GM18873 (cell line): ENCODE measurements around the gene HOXC6.

ENCODE experiments used
- ATAC-seq: cut with Tn5 transposase; IDR thresholded peaks from one replicate; pipeline ENCODE4 v1.9.1; 2021; ENCODE audit warnings: mild to moderate bottlenecking, moderate library complexity, moderate number of reproducible peaks; ENCODE audit not compliant: unreplicated experiment, low FRiP score

The HOXC6 gene

DNA sequence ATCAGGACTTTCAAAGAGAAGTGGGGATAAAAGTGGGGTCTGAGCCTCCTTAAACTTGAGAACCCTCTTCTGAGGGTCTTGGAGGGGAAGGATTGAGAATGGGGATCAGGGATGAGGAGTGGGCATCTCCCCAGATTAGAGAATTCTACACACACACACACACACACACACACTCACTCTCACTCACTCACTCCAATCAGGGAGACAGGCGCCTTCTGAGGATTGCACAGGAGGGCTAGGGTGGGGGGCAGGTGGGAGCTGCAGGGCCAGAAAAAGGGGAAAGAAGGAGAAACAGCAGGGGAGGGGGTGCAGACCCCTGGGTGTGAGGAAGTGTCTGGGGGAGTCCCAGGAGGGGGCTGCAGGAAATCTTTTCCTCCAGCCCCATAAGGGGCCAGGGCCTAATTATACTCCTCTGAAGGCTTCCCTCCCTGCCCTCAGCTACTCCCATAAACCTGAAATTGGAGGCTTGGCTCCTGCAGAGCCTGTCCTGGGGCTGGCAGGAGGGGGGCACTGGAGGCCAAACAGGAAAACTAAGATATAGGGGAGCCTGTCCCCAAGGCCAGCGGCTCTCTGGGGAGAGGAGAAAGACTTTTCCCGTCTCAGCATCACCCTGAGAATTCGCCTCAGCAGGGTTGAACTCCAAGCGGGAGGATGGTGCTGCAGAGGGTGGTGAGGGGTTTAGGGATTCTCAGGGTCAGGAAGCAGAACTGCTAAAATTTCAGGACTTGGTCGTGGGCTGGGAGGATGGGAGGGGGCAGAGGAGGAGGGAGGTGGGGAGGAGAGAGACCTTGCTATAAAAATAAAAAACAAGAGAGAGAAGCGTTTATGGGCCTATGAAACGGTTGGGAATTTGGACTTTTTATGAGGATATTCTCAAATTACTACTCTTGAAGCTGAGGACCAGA lies 26.7 kb upstream of the HOXC6 start:
- no peak for ATAC-seq

DNA sequence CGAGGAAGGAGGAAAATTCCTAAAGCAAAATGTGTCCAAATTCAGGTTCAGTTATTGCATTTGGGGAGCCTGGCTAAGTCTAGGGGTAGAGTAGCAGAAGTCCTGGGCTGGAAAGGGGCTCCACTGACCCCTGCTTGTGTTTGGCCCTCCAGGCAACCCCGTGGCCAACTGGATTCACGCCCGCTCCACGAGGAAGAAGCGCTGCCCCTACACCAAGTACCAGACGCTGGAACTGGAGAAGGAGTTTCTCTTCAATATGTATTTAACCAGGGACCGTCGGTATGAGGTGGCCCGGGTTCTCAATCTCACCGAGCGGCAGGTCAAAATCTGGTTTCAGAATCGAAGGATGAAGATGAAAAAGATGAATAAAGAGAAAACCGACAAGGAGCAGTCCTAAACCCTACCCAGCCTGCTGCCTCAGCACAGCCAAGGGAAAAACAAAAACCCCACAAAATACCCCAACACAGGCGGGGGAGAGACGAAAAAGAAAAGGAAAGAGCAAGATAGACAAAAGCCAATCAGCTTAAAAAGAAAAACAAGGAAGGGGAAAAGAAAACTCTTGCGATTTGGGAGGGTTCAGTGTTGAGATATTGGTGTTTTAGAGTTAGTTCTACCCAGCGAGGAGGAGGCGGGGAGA lies 25.8 kb upstream of the HOXC6 start:
- no peak for ATAC-seq

DNA sequence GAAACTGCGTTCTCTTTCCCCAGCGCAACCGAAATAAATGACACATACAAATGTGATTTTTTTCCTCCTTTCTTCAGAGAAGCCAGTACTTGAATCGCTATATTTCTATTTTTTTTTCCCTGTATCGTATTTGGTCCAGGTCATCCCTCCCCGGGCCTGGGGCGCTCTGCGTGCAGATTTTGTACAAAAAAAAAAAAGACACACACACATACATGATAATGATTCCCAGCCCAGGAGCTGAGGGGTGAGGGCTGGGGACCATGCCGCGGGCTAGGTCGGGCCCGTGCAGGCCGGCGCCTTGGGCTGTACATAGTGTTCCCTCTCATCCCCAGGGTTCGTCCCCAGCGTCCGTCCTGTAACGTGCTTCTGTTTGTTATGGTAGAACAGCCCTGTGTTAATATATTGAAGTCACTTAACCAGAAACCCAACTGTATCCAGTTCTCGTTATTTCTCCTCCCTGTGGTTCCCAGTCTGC lies 25.3 kb upstream of the HOXC6 start:
- ATAC-seq, result no peak

DNA sequence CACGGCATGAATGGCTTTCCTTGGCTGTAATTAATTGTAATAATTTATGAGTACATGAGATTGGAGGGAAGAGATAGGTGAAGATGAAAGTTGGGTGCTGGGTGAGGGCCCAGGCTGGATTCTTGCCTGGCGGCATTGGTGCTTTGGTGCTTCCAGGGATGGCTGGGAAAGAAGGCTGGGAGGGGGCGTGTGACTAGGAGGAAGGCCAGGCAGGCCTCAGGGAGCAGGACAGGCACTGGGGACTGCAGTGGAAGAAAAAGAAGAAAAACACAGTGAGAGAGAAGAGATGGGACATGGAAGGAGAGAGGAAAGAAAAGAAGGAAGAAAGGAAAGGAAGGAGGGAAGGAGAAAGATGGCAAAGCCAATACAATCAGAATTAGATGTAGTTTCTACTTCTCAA lies 24.6 kb upstream of the HOXC6 start:
- no peak for ATAC-seq

DNA sequence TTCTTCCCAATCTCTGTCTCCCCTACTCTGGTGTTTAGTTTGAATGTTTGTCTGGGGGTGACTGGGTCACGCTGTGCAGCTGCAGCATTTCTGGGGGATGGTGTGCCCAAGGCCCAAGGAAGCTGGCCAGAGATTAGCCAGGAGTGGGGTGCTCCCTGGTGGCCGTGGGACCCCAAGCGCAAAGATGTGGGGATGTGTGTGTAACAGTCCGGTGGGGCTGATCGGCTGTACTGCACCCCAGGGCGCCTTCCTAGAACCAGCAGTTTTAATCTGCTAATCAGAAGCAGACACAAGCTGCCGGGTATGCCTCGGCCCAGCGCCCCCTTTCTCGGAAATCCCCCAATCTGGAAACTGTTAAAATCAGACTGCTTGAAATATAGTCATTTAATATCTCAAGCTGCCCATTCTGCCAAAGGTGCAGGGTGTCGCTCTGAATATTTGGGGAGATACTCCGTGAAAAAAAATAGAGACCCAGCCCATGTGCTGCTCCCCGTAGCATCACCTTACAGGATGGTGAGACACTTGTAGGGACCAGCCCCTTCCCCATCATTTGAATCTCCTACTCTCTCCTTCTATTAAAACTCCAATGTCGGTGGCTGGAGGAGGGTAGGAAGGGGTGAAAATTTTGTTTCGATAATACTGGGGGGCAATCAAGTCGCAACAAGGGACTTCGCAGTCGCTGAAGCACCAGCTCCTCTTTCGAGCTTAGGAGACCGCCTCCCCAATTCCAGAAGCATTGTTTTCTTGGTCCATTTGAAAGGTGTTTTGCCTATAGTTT lies 24.0 kb upstream of the HOXC6 start:
- ATAC-seq, result no peak

DNA sequence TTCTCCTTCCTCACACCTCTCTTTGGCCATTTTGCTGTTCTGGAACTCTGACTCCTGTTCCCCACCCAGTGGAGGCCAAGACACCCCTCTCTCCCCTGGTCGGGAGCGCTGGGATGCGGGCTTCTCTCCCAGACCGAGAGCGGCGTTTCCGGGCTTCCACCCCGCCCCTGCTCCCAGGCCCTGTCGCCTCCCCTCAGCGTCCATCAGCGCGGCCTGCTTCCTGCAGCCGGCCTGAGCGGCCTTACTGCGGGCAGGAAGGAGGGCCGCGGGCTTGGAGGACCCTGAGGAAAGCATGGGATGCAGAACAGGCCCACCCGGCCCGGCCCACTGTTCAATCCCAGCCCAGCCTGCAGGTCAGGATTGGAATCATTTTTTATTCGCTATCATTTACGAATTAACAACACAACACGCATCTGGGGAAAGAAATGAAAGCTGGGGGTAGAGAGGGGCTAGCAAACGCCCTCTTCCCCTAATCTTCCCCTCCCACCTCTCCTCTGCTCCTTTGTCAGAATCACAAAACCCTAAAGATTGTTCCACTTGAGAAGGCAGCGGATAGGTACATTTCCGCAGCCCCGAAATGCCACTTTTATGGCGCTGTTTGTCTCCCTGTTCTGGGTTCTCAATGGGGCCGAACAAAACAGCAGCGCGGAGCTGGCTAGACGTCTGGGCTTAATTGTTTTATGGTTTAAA lies 23.3 kb upstream of the HOXC6 start:
- no peak for ATAC-seq

DNA sequence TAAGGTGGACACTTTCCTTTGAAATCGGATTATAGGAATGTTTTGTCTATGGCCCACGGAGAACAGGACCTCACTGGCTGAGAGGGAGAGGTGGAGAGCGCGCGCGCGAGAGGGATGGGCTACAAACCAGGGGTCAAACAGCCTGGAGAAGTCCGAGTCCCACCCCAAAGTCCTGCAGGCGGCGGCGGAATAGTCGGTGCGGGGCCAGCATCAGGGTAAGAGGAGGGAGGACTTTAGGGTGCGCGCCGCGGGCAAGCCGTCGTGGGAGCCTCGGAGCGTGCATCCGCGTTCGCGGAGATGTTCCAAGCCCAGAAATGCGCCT lies 22.7 kb upstream of the HOXC6 start:
- ATAC-seq, result no peak

DNA sequence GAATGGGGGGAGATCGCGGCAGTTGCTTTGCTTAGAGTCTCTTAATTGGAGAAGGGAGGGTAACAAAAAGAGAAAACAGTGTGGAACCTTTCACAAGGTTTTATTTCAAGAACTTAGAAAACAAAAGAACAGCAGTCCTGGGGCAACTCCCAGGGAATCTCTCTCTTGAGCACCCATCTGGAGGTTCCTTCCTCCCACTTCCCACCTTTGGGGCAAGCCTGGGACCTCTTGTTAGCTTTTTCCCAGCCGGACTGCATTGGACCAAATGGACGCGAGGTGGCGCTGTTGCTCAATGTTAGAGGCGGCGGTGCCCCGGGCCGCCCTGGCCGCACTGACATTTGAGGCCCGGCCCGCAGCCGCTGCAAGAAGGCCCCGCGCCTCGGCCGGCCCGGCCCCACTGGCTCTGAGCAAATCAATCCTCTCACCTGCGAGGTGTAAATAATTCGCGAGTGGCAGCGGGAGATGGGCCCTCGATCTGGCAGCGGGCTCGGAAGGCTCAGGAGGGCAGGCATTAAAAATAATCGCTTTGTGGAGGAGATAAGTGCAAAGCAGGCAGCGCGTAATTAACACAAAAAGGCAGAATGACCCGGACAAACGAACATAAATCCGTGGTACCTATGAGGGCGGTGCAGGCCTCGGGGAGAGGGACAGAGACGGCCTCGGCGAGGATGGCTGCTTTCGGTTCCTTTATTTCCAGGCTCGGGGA lies 22.2 kb upstream of the HOXC6 start:
- ATAC-seq, result peak; percentile 75

DNA sequence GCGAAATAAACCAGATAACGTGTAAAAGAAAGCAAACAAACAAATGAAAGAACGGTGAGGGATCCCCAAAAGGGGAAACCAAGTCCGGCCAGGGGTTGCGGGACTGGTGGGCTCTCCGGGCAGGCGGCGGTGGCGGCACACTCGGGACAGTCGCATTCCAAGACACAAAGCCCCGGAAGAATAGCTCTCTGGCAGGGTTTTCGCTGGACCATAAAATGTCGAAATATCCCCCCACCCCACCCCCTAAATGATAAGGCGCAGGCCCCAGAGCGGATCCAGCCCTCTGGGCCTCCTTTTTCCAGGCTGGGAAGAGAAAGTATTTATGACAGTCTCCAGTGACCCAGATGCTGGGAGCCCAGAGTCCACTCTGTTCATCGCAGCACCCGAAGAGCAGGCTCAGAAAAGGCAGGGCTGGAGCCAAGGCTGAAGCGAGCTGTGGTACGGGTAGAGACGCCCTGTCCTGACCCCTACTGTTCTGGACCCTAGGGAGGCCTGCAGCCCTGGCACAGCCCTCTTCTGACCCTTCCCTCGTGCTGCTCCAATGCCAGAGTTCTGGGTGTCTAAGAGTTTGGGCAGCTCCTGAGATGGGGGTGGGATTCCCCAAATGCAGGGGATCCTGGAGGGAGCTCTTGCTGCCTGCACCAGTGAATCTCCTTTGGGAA lies 21.6 kb upstream of the HOXC6 start:
- ATAC-seq, result no peak

DNA sequence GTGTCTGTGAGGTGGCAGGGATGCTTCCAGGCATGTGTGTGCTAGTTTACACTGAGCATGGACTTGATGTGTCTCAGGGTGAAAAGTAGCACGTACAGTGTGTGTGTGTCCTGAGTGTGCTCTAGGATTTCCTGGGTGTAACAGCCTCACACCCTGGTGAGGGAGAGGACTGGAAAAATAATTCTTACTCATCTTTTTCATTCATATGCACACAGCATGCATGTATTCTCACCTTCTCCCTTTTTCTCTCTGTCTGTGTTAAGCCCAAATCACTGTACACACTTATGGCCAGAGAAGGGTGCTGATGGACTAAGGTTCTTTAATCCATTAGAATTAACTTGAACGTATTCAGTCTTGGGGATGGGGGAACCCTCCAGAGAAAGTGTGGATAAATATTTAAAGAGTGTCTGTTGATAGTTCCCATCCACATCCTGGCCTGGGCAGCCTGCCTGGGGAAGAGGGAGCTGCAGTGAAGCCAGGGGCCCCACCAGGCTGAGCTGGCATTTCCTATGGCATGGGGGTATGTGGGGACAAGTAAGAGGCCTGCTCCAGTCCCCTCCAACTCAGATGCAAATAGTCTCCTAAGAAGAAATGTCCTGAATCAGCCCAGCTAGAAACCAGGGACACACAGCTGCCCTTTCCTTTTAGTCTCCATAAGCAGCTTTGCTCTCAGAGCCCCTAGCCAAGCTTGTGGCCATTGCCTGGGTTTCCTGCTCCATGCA lies 20.5 kb upstream of the HOXC6 start:
- ATAC-seq, result no peak

DNA sequence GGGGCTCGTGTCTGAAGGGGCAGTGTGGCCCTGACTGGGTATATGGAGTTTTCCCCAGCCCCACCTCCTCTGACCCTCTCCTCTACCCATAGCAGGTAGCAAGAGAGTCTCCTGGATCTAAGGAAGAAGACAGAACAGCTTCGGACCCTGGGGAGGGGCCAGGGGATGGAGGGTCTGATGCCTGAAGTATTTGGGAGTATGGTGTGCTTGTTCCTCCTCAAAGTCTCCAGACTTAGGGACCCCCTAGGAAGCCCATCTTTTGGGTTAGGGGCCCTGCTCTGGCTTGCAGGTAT lies 20.0 kb upstream of the HOXC6 start:
- no peak for ATAC-seq

DNA sequence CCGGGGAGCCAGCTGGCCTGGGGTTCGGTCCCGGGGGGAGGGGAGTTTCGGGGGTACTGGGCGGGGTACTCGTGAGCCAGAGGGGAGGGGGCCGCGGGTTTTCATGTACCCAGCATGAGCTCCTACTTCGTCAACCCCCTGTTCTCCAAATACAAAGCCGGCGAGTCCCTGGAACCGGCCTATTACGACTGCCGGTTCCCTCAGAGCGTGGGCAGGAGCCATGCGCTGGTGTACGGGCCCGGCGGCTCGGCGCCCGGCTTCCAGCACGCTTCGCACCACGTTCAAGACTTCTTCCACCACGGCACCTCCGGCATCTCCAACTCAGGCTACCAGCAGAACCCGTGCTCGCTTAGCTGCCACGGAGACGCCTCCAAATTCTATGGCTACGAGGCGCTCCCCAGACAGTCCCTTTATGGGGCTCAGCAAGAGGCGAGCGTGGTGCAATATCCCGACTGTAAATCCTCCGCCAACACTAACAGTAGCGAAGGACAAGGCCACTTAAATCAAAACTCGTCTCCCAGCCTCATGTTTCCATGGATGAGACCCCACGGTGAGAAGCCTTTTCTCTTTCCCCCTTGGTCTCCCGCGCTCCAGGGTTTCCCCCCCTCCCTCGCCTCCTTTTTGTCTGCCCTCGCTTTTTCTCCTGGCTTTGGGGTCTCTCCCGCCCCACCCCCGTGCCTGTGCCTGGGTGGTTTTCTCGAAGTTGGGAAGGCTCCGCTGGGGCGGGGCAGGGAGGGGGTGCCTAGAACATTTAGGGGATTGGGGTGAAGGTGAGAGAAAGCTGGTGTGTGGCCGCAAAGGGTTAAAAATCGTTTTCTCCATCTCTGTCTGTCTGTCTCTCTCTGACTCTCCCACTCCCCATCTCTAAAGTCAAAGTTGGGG lies 18.8 kb upstream of the HOXC6 start:
- no peak for ATAC-seq

DNA sequence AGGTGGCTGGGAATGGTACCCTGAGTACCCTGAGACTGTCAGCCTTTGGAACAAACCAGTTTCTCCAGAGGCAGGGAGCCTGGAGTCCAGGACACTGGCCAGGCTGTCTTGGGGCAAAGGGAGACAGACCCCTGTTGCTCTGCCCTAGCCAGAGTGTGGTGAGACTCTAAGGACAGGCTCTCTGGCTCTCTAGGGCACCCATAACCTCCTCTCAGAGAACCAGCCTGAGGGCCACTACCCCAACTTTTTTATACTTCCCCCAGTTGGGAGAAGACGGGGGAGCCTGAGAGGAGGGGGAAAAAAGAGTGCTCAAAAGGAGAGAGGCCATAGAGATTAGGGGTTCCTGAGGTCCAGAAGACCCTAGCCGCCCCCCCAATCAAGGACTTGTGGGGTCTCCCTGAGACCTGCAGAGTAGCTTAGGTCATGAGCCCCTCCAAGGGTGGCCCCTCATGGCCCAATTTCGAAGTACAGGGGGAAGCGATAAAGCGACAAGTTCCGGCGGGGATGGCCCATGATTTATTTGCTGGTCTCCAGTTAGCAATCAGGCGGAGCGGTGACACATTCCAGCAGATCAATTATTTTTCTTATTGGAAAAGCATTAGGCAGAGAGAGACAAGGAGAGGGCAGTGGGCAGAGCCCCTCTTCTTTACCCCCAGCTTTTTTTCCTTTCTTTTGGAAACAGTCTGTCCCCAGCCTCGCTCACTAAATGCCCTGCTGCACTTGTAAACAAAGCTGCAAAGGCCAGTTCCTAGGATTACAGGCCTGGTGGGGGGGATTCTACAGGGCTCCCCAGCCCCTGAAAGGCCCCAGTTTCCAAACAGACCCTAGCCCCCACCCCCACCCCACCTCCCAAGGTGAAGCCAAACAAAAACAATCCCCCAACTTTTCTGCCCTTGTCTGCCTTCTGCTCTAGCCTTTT lies 17.9 kb upstream of the HOXC6 start:
- no peak for ATAC-seq

DNA sequence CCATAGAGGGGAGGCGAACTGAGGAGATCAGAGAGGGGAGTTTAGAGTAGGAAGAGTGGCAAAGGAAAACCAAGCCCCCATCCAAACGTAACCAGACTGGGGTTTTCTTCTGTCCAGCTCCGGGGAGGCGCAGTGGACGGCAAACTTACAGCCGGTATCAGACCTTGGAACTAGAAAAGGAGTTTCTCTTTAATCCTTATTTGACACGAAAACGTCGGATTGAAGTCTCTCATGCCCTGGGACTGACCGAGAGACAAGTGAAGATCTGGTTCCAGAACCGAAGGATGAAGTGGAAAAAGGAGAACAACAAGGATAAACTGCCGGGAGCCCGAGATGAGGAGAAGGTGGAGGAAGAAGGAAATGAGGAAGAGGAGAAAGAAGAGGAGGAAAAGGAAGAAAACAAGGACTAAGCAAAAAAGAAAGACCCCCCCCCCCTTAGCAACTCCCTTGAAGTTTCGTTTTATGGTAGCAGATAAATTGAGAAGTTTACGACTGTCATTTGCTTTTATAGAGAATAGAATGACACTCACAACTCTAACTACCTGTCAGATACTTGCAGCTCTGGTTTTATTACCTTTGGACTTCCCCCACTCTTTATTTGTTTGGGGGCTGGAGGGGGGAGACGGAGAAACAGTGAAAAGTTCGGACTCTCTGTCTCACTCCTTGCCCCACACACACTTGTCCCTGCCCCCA lies 17.1 kb upstream of the HOXC6 start:
- ATAC-seq, result no peak

DNA sequence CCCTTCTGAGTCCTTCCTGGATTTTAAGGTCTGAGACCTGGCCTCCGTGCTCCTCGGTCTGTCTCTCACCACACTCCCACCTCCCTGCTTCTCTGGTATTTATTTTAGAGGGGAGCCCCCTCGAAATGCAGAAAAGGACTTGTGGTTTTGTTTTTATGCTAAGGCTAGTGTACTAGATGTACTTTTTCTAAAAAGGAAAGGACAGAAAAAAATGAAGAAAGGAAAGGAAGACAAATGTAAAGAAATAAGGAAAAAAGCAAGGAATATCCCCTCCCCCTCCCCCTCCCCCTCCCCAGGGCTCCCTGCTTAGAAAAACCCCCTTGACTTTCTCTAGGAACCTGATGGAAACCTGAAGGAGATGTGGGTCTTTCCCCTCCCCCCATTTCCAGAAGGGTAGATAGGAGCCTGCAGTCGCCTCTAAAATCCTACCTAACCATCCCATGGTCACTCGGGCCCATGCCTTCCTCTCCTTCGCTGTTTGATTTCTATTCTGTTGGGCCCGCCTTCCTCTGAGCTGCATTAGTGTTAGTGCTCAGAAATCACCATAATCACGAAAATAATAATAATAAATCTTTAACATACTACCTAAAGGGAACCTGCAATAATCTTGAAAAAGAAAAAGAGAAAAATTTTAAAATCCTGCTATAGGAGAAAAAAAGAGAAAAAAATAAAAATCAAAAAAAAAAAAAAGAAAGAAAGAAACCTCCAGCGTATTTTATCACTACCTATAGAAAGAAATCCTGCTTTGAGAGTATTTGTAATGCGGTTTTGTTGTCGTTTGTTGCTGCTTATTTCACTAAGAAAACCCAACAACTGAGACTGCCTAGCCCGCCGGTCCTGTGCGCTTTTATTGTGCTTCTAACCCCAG lies 16.3 kb upstream of the HOXC6 start:
- no peak for ATAC-seq
